Measurements from ENCODE around the gene METRNL.

DNA sequence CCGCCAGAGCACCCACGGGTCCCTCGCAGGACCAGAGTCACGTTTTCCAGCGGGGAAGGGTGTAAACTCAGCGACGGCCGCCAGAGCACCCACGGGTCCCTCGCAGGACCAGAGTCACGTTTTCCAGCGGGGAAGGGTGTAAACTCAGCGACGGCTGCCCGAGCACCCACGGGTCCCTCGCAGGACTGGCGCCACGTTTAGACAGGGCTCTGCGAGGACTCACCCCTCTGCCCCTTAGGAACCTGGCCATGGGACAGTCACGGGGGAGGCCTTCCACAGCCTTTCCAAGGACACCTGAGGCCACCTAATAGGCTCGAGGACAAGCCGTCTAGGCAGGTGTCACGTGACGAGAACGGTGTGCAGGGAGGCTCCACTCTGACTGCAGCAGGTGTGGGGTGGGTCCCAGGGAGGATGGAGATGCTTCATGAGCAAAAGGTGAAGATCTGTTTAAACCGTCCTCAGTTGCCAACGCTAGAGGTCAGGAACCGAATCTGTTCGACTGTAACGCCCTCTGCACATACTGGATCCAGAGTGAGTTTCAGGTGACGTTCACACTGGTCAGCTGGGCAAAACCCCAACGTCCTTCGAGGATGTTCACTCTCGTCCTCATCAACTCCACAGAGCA, 48.0 kb upstream of the METRNL start:
- TF ChIP-seq, protein P1, sequence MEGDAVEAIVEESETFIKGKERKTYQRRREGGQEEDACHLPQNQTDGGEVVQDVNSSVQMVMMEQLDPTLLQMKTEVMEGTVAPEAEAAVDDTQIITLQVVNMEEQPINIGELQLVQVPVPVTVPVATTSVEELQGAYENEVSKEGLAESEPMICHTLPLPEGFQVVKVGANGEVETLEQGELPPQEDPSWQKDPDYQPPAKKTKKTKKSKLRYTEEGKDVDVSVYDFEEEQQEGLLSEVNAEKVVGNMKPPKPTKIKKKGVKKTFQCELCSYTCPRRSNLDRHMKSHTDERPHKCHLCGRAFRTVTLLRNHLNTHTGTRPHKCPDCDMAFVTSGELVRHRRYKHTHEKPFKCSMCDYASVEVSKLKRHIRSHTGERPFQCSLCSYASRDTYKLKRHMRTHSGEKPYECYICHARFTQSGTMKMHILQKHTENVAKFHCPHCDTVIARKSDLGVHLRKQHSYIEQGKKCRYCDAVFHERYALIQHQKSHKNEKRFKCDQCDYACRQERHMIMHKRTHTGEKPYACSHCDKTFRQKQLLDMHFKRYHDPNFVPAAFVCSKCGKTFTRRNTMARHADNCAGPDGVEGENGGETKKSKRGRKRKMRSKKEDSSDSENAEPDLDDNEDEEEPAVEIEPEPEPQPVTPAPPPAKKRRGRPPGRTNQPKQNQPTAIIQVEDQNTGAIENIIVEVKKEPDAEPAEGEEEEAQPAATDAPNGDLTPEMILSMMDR (conservative IDR thresholded peaks at IDR 0.05): no peak
- no peak for TF ChIP-seq EZH2 (IDR thresholded peaks at IDR 0.05; ENCODE audit: low read depth)

Measured in PC-9 (cell line).